Occipital lobe (tissue), 2 donors: ENCODE measurements around the gene TRUB2. TPM values are rescaled to one million over a fixed set of nuclear protein-coding genes. Genes with fewer than 3 reads are reported as not detected.

Experiments used
- DNase-seq: peaks from one replicate; lab custom pipeline; 2025; lab: John Stamatoyannopoulos, UW
- total RNA-seq: library from RNA; depleted of rRNA; stranded (reverse); fragments of >200 nt; gene quantifications from one replicate; pipeline ENCODE4 v1.2.3, GENCODE V29; 2014

Gene TRUB2
- total RNA-seq, 1 donor from 2014 or later, result 24.0 TPM

DNA sequence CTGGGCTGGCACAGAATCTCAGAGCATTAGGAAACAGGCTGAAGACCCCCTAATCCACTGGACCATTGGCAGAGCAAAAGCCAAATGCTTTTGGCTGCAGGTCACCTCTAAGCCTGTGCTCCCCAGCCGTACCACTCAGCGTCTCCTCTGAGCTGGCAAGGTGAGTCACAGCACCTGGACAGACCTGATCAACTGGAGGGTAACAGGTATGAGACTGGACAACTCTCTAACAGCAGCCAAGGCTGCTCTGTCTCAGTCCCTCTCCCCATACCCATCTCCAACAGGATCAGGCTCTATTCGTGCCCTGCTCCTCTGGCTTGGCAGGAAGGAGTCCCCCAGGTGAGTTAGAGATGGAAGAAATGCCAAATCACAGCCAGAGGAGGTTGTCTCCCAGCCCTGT lies 51.1 kb downstream of the TRUB2 start:
- no peak for DNase-seq

DNA sequence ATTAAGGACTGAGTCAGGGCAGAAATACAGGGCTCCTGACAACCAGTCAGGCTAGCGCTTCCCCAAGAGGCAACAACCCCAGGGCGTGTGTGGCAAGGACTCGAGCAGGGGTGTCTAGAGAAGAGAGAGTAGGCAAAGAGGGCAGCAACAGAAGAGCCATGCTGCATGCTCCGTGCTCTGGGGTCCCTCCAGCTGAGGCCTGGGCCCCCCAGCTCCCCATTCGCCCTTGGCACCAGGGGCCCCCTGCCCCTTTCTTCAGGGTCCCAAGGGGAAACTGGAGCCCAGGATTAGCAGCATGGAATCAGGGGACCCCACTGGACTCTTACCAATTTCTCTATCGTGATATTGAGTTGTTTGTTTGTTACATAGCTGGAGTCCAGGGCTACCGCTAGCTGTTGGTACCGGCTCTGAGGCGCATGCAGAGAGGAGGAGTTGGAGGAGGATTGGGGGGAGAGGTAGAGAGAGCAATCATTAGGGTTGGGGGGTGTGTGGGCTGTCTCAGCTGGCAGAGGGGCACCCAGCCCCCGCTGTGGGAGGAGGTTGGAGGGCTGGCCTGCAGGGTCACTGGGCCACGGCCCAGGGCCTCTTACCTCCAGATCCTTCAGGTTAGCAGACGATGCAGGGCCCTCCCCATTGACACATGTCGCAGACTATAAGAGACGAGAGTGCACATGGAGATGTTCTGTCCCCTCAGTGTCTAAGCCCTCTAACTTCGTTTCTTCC lies 55.2 kb downstream of the TRUB2 start:
- DNase-seq, result no peak

DNA sequence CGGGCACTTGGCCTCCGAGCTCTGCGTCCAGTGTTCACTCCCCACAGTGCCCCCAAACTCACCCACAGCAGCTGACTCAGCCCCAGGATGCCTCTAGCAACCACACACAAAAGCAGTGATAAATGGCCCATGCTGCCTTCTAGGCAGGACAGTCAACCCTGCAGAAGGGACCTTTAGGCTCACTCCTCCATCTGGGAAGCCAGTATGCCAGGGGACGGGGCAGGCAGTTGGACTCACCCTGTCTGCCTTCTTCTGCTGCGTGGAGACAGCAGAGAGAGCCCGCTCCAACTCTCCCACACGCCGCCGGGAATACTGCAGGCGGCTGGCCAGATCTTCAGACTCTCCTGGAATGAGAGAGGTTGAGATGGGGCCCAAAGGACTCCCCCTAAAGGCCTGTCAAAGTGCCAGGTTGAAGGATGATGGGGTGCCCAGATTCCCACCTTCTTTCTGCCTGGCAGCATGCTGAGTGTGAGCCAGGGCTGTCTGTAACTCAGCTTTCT lies 56.8 kb downstream of the TRUB2 start:
- DNase-seq, result no peak

DNA sequence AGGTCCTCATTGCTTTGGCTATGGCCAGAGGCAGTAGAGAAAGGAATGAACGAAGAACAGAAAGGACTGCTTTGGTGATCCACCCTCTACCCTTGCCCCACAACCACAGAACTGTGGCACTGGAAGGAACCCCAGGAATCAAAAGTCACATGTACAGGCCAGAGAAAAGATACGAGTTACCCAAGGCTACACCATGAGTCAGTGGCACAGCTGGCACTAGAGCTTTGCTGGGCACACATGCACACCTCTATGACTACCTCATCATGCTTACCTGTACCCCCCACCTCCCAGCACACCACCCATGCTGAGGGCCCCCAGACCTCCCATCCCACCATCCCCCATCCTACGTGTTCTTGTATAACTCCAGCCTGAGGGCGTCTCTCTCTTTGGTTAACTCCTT lies 59.6 kb downstream of the TRUB2 start:
- no peak for DNase-seq

DNA sequence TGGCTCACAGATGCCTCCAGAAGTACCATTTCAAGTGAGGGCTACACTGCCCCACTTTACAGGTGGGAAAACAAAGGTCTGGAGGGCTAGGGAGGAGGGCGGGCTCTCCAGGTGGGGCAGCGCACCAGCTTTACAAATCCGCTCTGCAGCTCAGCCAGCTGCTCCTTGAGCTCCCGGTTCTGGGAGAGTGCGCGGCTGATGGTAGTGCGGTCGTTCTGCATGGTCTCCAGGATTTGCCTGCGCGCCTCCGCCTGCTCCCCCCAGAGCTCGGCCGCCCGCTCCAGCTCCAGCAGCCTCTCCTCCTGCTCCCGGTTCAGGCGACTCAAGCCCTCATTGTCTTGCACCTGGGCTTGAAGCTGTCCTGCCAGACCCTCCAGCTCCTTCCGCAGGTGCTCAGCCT lies 61.9 kb downstream of the TRUB2 start:
- DNase-seq, result no peak

DNA sequence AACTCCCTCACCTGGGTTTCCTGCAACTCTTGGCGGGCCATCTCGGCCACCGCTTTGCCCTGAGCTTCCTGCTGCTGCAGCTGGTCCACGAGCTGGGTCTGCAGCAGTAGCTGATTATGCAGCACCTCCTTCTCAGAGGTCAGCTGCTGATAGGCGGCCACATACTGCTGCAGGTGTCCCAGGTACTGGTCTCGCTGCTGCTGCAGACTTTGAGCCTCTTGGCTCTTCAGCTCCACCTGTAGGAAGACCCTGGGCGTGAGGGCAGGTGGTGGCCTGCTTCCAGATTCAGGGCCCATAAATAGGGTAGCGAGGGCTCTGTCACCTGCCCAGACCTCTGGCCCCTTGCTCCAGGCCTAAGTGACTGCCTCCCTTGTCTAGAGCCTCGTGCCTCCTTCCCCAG lies 63.1 kb downstream of the TRUB2 start:
- no peak for DNase-seq

DNA sequence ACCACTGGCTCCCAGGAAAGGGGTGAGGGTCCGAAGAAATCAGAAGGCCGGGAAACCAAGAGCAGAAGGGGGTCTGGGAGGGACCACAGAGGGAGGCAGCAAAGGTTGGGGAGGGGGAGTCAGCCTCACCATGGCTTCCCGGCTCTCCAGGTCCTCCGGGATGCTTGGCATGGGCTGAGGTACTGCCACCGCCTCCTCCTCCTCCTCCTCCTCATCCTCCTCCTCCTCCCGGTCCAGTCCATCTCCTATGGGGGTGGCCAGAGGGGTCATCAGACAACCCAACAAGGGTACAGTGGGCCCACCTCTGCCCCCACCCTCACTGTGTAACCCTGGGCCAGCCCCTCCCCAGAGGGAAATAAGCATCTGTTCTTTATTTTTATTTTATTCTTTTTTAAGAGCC lies 63.9 kb downstream of the TRUB2 start:
- no peak for DNase-seq

DNA sequence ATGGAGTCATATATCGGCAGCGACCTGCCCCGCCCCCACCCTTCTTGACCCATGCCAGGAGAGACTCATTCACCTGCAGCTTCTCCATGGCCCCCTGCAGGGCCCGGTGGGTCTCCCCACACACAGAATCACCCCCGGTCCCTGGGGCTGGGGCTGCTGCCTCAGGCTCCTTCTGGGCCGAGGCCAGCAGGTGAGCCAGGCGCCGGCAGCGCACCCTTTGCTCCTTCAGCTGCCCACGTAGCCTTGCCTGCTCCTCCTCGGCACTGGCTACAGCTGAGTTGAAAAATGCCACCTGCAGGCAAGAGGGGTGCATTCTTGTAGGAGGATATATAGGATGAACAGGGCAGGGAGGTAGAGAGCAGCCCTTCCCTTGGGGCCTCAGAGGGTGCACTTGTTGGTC lies 64.3 kb downstream of the TRUB2 start:
- no peak for DNase-seq

DNA sequence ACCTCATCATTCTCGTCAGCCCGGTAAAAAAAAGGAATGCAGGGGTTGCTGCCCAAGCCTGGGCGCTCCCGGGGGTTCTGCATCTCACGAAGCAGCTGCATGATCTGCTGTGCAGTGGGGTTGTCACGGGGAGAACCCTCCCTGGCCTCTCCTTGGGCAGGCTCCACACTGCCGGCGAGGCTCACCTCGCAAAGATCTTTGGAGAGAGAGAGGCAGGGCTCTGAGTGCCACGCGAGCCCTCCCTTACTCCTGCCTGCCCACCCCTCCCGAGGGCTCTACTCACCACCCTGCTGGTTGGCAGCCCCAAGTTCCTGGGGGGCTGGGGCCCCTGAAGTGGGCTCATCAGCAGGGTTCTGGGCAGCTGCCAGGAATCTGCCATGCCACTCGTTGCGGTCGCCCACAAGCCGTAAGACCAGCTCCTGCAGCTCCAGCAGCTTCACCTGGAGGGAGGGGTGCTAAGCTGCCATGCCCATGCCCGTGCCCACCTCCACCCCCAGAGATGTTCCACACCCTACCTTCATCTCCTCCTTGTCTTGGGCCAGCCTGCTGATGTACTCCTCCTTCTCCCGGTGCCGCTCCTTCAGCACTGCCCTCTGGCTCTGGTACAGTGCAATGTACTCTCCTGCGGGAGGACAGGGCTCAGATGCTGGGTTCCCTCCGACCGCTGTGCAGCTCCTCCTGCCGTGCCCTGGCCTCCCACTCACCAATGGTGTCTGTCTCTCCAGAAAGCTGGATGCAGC lies 65.0 kb downstream of the TRUB2 start:
- no peak for DNase-seq

Other genes with a start within 250 kb of the TRUB2 start
- 39.5 TPM for gene PTGES2, start 194.7 kb downstream of the TRUB2 start, total RNA-seq
- not detected for gene LCN2, start 173.0 kb downstream of the TRUB2 start, total RNA-seq
- gene BBLN, start 162.2 kb downstream of the TRUB2 start, total RNA-seq, result 32.6 TPM
- 11.5 TPM for gene CIZ1, start 130.9 kb downstream of the TRUB2 start, total RNA-seq
- gene DNM1, start 119.1 kb downstream of the TRUB2 start, total RNA-seq, result 71.7 TPM
- gene GOLGA2, start 46.4 kb downstream of the TRUB2 start, total RNA-seq, result 45.9 TPM
- gene SWI5, start 46.2 kb downstream of the TRUB2 start, total RNA-seq, result 5.5 TPM
- 19.5 TPM for gene COQ4, start 392 bp upstream of the TRUB2 start, total RNA-seq
- gene SLC27A4, start 18.1 kb upstream of the TRUB2 start, total RNA-seq, result 23.9 TPM
- gene URM1, start 48.9 kb upstream of the TRUB2 start, total RNA-seq, result 21.8 TPM
- gene CERCAM, start 98.4 kb upstream of the TRUB2 start, total RNA-seq, result 10.1 TPM
- gene ODF2, start 133.6 kb upstream of the TRUB2 start, total RNA-seq, result 14.8 TPM
- gene GLE1, start 182.3 kb upstream of the TRUB2 start, total RNA-seq, result 18.9 TPM
- 914 TPM for gene SPTAN1, start 230.1 kb upstream of the TRUB2 start, total RNA-seq